Lung (tissue), 12 donors: ENCODE measurements around the gene PPIG. TPM values are rescaled to one million over a fixed set of nuclear protein-coding genes. Genes with fewer than 3 reads are reported as not detected.
A peak's percentile ranks its signal among the peaks of the same experiment; 100 is the strongest.
"Not testable (repeated sequence)": the region's sequence is repeated elsewhere in the genome, so short reads cannot be mapped to it uniquely, and the experiment has no call there.

Source experiments
- ATAC-seq: fragments of 200-7000 bp; cut with Tn5 transposase; one replicate; pipeline ENCODE4 v1.9.1; 2020; ENCODE audit warnings: moderate number of reproducible peaks; ENCODE audit not compliant: insufficient read depth, low FRiP score
- DNase-seq, 3 donors: peaks; one replicate each; pipeline ENCODE4 v3.0.0-alpha.2; 2013 to 2017
- H3K27ac ChIP-seq, 2 donors: one replicate each; pipeline ENCODE4 v1.5.1; 2013; ENCODE audit warnings: mild to moderate bottlenecking in 2 of 2, moderate library complexity in 2 of 2, control low read depth in 1 of 2, inconsistent platforms in 1 of 2, low read depth in 1 of 2, low read length in 1 of 2
- H3K27me3 ChIP-seq, 3 donors: one replicate each; pipeline ENCODE4 v1.5.1; 2013; ENCODE audit warnings: low read length in 2 of 3; ENCODE audit not compliant: control insufficient read depth in 3 of 3, insufficient read depth in 3 of 3
- H3K36me3 ChIP-seq, 4 donors: one replicate each; pipeline ENCODE4 v1.5.1; 2013; ENCODE audit warnings: low read length in 4 of 4, mild to moderate bottlenecking in 1 of 4, moderate library complexity in 1 of 4; ENCODE audit not compliant: control insufficient read depth in 4 of 4, insufficient read depth in 4 of 4
- H3K4me1 ChIP-seq, 5 donors: one replicate each; pipeline ENCODE4 v1.5.1; 2013; ENCODE audit warnings: low read length in 5 of 5, mild to moderate bottlenecking in 2 of 5, moderate library complexity in 1 of 5; ENCODE audit not compliant: control insufficient read depth in 5 of 5, insufficient read depth in 5 of 5
- H3K4me3 ChIP-seq: one replicate; pipeline ENCODE4 v1.5.1; 2013; ENCODE audit warnings: mild to moderate bottlenecking, control low read depth, moderate library complexity
- H3K9ac ChIP-seq, 2 donors: one replicate each; pipeline ENCODE4 v1.5.1; 2013; ENCODE audit warnings: low read length in 2 of 2, control low read depth in 1 of 2; ENCODE audit not compliant: insufficient read depth in 1 of 2
- H3K9me3 ChIP-seq, 4 donors: one replicate each; pipeline ENCODE4 v1.5.1; 2013; ENCODE audit warnings: low read length in 3 of 4, mild to moderate bottlenecking in 1 of 4, moderate library complexity in 1 of 4; ENCODE audit not compliant: control insufficient read depth in 4 of 4, insufficient read depth in 3 of 4
- WGBS, 2 donors: extraction: QIAGEN DNeasy Blood & Tissue Kit; methylation state at CpG; one replicate each; pipeline ENCODE4 v1.1.7; 2013; 5-methylcytosine and 5-hydroxymethylcytosine counted together
- polyA plus RNA-seq, 2 donors: library from polyadenylated mRNA; stranded (reverse); fragments of 200-250 nt; gene quantifications; one replicate each; pipeline ENCODE4 v1.2.1, GENCODE V29; 2013
- total RNA-seq, 2 donors: library from RNA; depleted of rRNA in 1 of 2; stranded (reverse); fragments of >200 nt in 1 of 2; gene quantifications; one replicate each; pipeline ENCODE4 v1.2.1, GENCODE V29; 2014 to 2021
- TF ChIP-seq, protein P1 (sequence below): IDR thresholded peaks from 2 replicates; pipeline ENCODE4 v1.5.1; 2012; ENCODE audit warnings: mild to moderate bottlenecking; ENCODE audit errors: control extremely low read depth, extremely low read depth
- donor health status: control.
- donor health status: control.
- donor health status: Bipolar disorder and iron deficiency.
- donor health status: healthy.
- donor health status: DM: yes; HTN: yes; CAD: no.

PPIG gene
- total and polyA plus RNA-seq, 4 donors, result 26.2 to 56.1 (median 48.2) TPM

DNA sequence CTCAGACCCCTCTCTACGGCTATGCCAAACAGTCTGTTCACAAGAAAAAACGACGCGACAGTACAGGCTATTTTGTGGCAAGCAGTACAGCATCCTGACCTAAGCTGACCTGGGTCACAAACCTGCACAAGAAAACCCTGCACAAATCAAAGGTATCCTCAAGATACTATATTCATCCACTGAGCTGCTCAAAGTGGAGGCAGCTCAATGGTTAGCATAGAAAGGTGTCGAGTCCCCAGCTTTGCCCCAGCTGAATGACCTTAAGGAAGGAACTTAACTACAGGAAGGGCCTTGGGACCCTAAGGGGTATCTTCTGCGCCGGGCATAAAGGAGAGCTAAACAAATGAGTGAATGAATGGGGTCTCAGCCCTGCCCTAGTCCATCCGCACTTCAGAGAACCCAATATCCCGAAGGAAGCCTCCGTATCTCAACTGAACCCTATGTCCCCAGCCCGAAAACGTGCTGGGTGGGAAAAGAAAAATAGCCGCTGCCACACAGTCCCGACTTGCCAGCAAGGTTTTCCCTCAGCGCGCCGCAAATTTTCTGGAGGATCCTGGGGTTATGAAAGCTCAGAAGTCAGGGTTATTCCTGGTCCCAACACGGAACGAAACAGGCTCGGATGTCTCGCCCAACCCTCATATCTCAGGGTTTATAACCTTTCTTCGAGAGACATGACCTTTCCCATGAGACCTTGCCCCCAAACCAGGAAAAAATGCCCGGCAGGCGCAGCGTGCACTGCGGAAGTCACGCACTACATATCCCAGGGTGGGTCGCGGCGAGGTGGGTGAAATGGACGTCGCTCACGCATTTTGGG lies 10.8 kb upstream of the PPIG start, which contains the start of gene FASTKD1:
Gene FASTKD1, minus strand, starts transcription at position 706 of the 814 bp plus-strand sequence. CDS start 1,836 bp downstream, outside the sequence.
- peak within 1 kb of the TSS; percentile 80 to 88 for H3K9ac ChIP-seq
- peak; percentile 90 to 94 (median 94) for DNase-seq
- ATAC-seq, result peak; percentile 100
- TF ChIP-seq, protein P1, sequence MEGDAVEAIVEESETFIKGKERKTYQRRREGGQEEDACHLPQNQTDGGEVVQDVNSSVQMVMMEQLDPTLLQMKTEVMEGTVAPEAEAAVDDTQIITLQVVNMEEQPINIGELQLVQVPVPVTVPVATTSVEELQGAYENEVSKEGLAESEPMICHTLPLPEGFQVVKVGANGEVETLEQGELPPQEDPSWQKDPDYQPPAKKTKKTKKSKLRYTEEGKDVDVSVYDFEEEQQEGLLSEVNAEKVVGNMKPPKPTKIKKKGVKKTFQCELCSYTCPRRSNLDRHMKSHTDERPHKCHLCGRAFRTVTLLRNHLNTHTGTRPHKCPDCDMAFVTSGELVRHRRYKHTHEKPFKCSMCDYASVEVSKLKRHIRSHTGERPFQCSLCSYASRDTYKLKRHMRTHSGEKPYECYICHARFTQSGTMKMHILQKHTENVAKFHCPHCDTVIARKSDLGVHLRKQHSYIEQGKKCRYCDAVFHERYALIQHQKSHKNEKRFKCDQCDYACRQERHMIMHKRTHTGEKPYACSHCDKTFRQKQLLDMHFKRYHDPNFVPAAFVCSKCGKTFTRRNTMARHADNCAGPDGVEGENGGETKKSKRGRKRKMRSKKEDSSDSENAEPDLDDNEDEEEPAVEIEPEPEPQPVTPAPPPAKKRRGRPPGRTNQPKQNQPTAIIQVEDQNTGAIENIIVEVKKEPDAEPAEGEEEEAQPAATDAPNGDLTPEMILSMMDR, result no peak
- peaks cover 0 to 7% (median 1%) of the 10 kb centered on the region in 5 donors for H3K4me1 ChIP-seq
- H3K9me3 ChIP-seq, result no peaks in the 10 kb centered on the region
- H3K4me3 ChIP-seq, result peak within 1 kb of the TSS; percentile 67
- 0% methylated on average over 33 of the region's 33 CpGs for WGBS, 2 donors
- H3K36me3 ChIP-seq, result peaks cover 0 to 4% (median 0%) of the 10 kb centered on the region in 4 donors
- H3K27me3 ChIP-seq, result no peaks in the 10 kb centered on the region
- H3K27ac ChIP-seq, result peak within 1 kb of the TSS; percentile 51 to 73

DNA sequence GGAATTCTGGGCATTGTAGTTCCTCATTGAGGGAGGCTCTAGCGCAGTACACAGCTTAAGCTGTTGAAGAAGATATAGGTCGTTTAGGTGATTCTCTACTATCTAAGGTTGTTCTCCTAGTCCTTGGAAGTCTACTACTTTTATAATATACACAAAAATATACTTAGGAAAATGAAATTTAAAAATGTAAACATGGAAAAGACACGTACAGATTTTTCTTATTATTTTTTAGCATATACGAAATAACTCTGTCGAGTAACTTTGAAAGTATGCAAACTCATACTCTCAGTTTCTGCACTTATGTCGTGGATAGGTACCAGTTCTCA lies 10.2 kb upstream of the PPIG start:
- TF ChIP-seq, protein P1, result no peak
- no peaks in the 10 kb centered on the region for H3K27me3 ChIP-seq
- H3K9ac ChIP-seq, result no peak overlapping the region
- ATAC-seq (no peak), DNase-seq (no peak)
- no peaks in the 10 kb centered on the region for H3K9me3 ChIP-seq
- peaks cover 0 to 7% (median 1%) of the 10 kb centered on the region in 5 donors for H3K4me1 ChIP-seq
- no peak overlapping the region for H3K27ac ChIP-seq
- H3K36me3 ChIP-seq, result peaks cover 0 to 4% (median 0%) of the 10 kb centered on the region in 4 donors
- 34 to 39% methylated on average over 6 of the region's 6 CpGs for WGBS, 2 donors
- no peak overlapping the region for H3K4me3 ChIP-seq

DNA sequence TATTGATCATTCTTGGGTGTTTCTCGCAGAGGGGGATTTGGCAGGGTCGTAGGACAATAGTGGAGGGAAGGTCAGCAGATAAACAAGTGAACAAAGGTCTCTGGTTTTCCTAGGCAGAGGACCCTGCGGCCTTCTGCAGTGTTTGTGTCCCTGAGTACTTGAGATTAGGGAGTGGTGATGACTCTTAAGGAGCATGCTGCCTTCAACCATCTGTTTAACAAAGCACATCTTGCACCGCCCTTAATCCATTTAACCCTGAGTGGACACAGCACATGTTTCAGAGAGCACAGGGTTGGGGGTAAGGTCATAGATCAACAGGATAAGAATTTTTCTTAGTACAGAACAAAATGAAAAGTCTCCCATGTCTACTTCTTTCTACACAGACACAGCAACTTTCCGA lies 9.6 kb upstream of the PPIG start:
- H3K27ac ChIP-seq, DNase-seq, H3K9me3 ChIP-seq, H3K27me3 ChIP-seq, H3K4me3 ChIP-seq, H3K9ac ChIP-seq, H3K36me3 ChIP-seq, H3K4me1 ChIP-seq, ATAC-seq: not testable (repeated sequence)
- WGBS, 2 donors, result 76 to 88% methylated on average over 5 of the region's 5 CpGs

DNA sequence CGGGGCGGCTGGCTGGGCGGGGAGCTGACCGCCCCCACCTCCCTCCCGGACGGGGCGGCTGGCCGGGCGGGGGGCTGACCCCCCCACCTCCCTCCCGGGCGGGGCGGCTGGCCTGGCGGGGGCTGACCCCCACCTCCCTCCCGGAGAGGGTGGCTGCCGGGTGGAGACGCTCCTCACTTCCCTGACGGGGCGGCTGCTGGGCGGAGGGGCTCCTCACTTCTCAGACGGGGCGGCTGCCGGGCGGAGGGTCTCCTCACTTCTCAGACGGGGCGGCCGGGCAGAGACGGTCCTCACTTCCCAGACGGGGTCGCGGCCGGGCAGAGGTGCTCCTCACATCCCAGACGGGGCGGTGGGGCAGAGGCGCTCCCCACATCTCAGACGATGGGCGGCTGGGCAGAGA lies 8.9 kb upstream of the PPIG start:
- 94 to 98% methylated on average over 17 to 29 of the region's 36 CpGs for WGBS, 2 donors
- not testable (repeated sequence) for ATAC-seq, H3K27me3 ChIP-seq

More for the DNA sequence above, 8.9 kb upstream of the PPIG start:
- H3K4me1 ChIP-seq, H3K9me3 ChIP-seq, H3K36me3 ChIP-seq, H3K27ac ChIP-seq, H3K4me3 ChIP-seq, DNase-seq, H3K9ac ChIP-seq: not testable (repeated sequence)
